HG03097 (cell line): Measurements from ENCODE around the gene MSL2.
"Not testable (repeated sequence)": the region's sequence is repeated elsewhere in the genome, so short reads cannot be mapped to it uniquely, and the experiment has no call there.

Experiments
- ATAC-seq: cut with Tn5 transposase; IDR thresholded peaks from one replicate; pipeline ENCODE4 v1.9.1; 2021; ENCODE audit not compliant: unreplicated experiment, low FRiP score

Gene MSL2

GRCh38 chr3:136196064-136196400 lies at the start of gene MSL2:
Gene MSL2 (minus strand): TSS chr3:136196335. CDS start chr3:136195113, 1,222 bp downstream.
- ATAC-seq = peak; percentile 17

DNA sequence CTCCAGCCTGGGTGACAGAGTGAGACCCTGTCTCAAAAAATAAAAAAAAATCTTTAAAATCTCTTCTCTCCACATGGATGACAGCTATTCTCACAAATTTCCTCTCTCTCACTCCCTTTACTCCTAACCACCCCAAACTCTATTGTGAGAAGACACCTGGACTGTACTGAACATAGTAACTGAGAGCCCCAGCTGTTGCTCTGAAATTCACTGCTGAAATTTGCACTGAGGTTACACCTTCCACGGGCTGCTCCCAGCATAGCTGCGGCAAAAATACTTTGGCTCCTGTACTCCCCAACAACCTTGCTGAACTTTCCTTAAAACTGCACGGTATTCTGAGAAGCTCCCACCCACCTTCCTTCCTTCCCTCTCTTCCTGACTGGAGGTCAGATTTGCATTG lies 49.6 kb upstream of the MSL2 start:
- no peak for ATAC-seq

- no peak for ATAC-seq
These were observed 43.0 kb upstream of the MSL2 start for GRCh38 chr3:136239094-136239493.

- ATAC-seq = no peak
These were observed 42.0 kb upstream of the MSL2 start for GRCh38 chr3:136237961-136238649.

DNA sequence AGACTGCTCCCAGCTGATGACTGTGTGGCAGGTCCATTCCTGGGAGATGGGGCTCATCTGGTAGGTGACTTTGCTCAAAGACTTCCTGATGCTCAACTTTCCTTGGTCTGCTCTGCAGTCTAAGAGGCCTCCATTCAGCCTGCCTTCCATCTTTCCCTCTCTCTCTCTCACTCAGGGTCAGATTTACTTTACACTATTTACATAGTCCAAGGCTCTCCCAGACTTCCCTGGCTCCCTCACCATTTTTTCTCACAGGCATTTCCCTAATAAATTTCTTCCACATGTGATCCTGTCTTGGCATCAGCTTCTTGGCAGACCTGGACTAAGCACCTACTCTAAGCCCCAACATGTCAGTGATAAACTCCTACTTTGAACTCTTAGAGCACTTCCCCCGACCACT lies 41.0 kb upstream of the MSL2 start:
- no peak for ATAC-seq

GRCh38 chr3:136236109-136236508 lies 40.0 kb upstream of the MSL2 start:
- no peak for ATAC-seq

DNA sequence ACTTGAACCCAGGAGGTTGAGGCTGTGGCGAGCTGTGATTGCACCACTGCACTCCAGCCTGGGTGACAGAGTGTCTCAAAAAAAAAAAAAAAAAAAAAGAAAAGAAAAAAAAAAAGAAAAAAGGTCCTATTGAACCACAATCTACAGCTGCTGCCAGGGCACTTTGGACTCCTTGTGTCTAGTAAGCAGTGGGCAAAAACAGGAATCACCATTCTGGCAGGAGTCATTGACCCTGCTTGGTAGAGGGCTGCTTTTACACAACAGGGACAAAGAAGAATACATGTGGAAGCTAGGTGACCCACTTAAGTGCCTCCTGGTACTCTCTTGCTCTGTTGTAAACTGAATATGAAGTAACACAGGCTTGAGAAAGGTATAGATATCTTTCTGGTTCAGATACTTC lies 39.4 kb upstream of the MSL2 start:
- no peak for ATAC-seq

GRCh38 chr3:136232413-136232812 lies 36.3 kb upstream of the MSL2 start:
- ATAC-seq = no peak

- ATAC-seq = not testable (repeated sequence)
These were observed 26.6 kb upstream of the MSL2 start for GRCh38 chr3:136222746-136223145.

GRCh38 chr3:136211547-136211946 lies 15.4 kb upstream of the MSL2 start:
- ATAC-seq = no peak

- ATAC-seq = no peak
These were observed 13.8 kb upstream of the MSL2 start for GRCh38 chr3:136209921-136210320.

DNA sequence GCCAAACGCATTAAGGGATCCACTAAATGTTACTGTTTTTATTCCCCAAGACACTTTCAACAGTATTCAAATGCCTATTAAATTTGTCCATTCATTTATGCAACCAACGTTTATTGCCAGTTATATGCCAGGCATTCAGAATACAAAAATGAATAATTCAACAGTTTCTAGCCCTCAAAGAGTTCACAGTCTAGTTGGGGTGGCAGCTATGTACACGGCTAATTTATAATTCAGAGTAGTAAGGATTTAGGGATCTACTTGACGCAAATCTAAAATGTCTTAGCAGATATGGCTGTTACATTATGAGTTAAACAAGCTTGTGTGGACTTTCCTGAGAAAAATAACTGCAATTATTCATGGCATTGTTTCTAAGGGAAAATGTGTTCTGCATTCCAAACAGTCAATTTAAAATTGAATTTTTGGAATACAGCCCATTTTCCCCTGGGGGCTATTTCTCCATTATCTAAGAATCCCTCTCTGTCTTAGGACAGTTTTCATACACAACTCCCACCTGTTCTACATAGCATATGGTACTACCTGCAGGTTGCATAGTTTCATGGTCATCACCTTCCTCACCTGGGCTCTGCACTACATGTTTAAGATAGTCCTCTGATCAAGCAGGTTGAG lies 11.5 kb upstream of the MSL2 start:
- ATAC-seq = no peak

- ATAC-seq = not testable (repeated sequence)
These were observed 3.1 kb upstream of the MSL2 start for GRCh38 chr3:136199219-136199618.

- ATAC-seq = not testable (repeated sequence)
These were observed 2.4 kb upstream of the MSL2 start for GRCh38 chr3:136198462-136199078.

GRCh38 chr3:136197159-136197793 lies 1.1 kb upstream of the MSL2 start:
- no peak for ATAC-seq

DNA sequence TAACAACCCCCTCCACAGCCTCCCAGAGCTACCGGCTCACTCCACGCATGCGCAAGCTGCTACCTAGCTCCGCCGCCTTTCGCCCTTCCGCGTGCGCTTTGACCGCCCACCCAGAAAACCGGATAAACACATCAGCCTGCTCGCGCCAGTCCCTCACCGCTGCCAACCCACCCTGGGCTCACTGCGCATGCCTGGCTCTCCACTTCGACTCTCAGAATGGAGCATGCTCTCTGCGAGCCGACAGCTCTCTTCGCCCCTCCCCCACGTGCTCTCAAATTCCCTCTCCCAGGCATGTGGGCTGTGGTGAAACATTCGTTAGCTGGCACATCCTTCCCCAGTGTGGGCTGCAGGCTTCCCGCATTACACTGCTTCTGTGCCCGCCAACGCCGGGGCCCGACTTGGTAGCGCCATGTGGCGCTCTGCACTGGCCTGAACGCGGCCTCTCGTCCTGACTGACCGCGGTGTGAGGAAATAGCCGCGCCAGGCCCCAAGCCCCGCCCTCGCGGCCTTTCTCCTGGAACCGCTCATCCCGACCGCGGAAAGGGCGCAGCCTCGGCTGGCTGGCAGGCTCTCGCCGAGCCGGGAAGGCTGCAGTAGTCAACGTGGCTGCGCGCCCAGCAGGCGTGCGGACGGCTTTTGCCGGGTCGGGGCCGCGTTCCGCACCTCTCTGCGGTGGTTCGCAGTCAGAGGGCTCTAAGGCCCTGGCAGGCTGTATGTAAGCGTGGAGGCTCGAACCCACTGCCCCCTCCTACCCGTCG lies 445 bp upstream of the MSL2 start:
- peak; percentile 67 for ATAC-seq

DNA sequence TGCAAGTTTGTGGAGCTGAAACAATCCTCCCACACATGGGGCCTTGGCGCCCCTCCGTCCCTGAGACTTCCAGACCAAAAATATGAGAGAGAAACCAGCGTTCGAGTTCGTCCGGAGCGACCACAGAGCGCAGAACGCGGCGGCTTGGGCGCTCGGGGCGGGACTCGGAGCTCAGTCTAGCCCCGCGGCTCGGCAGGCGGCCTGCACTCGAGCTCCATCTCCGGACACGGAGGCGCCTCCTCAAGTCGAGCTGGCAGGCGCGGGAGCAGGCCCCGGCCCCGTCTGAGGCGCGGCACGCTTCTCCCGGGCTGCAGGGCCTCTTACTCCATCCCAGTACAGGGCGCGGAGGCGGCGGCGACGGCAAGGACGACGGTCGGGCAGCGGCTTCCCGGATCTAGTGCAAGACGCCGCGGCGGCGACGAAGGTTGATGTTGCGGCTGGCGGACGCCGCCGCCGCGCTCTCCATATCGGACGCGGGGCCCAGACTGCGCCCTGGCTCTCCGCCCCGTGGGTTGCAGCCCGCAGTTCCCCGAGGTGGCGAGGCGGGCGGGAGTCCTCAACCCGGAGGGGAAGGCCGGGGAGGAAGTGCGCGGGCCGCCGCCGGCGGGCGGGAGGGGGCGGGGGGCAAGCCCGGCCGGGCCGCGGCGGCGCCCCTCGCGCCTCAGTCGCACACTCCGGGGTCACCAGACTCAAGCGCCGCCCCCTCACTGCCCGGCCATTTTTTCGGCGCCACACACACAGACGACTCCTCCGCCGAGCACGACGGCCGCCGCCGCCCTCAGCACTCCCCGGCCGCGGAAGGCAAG lies 674 bp downstream of the MSL2 start:
- ATAC-seq = peak; percentile 30

GRCh38 chr3:136194409-136195257 lies 1.5 kb downstream of the MSL2 start:
- no peak for ATAC-seq
